Neural cell (in vitro differentiated cells): ENCODE measurements around the gene GAREM1.

Experiments used
- CTCF ChIP-seq: fragments of 450-650 bp; IDR thresholded peaks from 2 replicates; pipeline ENCODE4 v1.5.1; 2014; ENCODE audit warnings: antibody characterized with exemption, mild to moderate bottlenecking, moderate library complexity; ENCODE audit not compliant: poor library complexity, severe bottlenecking
- EZH2 ChIP-seq: fragments of 200-600, 300-800 bp; shearing (Covaris generic), sonication (generic); IDR thresholded peaks from 2 replicates; pipeline ENCODE4 v1.6.1; 2014; ENCODE audit warnings: antibody characterized with exemption, low read length, borderline replicate concordance, mild to moderate bottlenecking; ENCODE audit not compliant: insufficient read depth, poor library complexity, severe bottlenecking
- RAD21 ChIP-seq: fragments of 450-650 bp; conservative IDR thresholded peaks from 2 replicates; pipeline ENCODE4 v1.6.1; 2014; ENCODE audit warnings: antibody characterized with exemption, mild to moderate bottlenecking, moderate library complexity
- SMC3 ChIP-seq: fragments of 450-650 bp; conservative IDR thresholded peaks from 2 replicates; pipeline ENCODE4 v1.6.1; 2014; ENCODE audit warnings: antibody characterized with exemption, mild to moderate bottlenecking, moderate library complexity; ENCODE audit not compliant: poor library complexity

GRCh38 chr18:32372047-32372380, 98.7 kb downstream of the GAREM1 start:
- TF ChIP-seq CTCF (no peak), EZH2 (no peak), RAD21 (no peak), SMC3 (no peak)
